Kidney epithelial cell (primary cell): ENCODE data around the gene ZEB2. TPM values are rescaled to one million over a fixed set of nuclear protein-coding genes. Genes with fewer than 3 reads are reported as not detected.

Source experiments
- DNase-seq: peaks from one replicate; pipeline ENCODE4 v3.0.0-alpha.2; 2010; ENCODE audit warnings: low read depth
- H3K27me3 ChIP-seq: 2 replicates; pipeline ENCODE4 v1.6.0; 2011; ENCODE audit warnings: low read length; ENCODE audit not compliant: control insufficient read depth, insufficient read depth
- H3K36me3 ChIP-seq: 2 replicates; pipeline ENCODE4 v1.5.1; 2011; ENCODE audit warnings: low read length; ENCODE audit not compliant: control insufficient read depth, insufficient read depth
- H3K4me3 ChIP-seq: 2 replicates; pipeline ENCODE4 v1.5.1; 2011; ENCODE audit warnings: low read depth, mild to moderate bottlenecking, control low read depth, low read length
- total RNA-seq: library from RNA; depleted of rRNA; stranded (reverse); fragments of >200 nt; gene quantifications from 2 replicates; pipeline ENCODE4 v1.2.3, GENCODE V29; 2015
- TF ChIP-seq, protein P1 (sequence below): IDR thresholded peaks from 2 replicates; pipeline ENCODE4 v1.5.1; 2011; ENCODE audit warnings: mild to moderate bottlenecking, moderate library complexity, low read length, control low read depth, inconsistent platforms; ENCODE audit not compliant: insufficient read depth, poor library complexity, severe bottlenecking

ZEB2 gene
- total RNA-seq, 1 donor from 2014 or later: 14.7 TPM

DNA sequence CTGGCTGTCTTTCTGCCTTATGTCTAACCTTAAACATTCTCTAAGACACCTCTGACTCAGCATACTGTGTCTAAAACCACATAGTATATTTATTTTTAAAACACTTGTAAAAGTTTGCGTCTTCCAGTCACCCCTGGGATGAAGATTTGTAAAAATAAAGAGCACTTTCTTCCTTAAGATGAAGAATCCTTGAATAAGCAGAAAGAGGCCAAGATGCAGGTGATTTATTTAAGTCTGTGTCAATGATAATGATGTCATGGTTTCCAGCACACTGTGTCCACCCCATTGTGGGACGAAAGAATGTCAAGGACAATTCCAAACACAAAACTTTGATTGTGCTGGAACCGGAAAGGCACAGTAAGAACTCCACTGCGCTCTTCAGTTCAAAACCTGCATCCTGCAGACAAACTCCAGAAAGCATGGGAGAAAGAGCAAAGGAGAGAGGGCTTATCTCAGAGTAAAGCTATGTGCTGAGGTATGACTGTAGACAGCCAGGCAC, 92.9 kb downstream of the ZEB2 start:
- TF ChIP-seq, protein P1, sequence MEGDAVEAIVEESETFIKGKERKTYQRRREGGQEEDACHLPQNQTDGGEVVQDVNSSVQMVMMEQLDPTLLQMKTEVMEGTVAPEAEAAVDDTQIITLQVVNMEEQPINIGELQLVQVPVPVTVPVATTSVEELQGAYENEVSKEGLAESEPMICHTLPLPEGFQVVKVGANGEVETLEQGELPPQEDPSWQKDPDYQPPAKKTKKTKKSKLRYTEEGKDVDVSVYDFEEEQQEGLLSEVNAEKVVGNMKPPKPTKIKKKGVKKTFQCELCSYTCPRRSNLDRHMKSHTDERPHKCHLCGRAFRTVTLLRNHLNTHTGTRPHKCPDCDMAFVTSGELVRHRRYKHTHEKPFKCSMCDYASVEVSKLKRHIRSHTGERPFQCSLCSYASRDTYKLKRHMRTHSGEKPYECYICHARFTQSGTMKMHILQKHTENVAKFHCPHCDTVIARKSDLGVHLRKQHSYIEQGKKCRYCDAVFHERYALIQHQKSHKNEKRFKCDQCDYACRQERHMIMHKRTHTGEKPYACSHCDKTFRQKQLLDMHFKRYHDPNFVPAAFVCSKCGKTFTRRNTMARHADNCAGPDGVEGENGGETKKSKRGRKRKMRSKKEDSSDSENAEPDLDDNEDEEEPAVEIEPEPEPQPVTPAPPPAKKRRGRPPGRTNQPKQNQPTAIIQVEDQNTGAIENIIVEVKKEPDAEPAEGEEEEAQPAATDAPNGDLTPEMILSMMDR: no peak
- H3K36me3 ChIP-seq: no peaks in the 10 kb centered on the region
- no peaks in the 10 kb centered on the region for H3K27me3 ChIP-seq
- peak; percentile 9 for DNase-seq
- no peak overlapping the region for H3K4me3 ChIP-seq

DNA sequence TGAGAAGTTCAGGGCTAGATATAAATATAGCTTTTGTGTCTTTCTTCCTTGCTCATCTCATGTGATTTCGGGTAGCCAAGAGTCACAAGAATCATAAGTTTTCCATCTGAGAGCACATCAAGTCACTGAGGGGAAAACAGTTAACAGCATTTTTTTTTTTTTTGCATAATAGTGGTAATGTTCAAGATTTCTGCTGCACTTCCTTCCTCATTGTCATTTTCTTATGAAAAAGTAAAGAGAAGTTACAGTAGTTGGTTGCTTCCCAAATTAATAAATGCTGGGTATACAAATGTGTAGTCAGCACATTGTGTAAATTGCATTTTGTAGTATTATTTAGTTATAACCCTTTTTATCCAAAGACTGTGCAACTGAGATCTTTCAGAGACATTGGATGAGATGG, 93.6 kb downstream of the ZEB2 start:
- no peaks in the 10 kb centered on the region for H3K36me3 ChIP-seq
- H3K27me3 ChIP-seq: no peaks in the 10 kb centered on the region
- no peak overlapping the region for H3K4me3 ChIP-seq
- no peak for DNase-seq
- TF ChIP-seq, protein P1: no peak

DNA sequence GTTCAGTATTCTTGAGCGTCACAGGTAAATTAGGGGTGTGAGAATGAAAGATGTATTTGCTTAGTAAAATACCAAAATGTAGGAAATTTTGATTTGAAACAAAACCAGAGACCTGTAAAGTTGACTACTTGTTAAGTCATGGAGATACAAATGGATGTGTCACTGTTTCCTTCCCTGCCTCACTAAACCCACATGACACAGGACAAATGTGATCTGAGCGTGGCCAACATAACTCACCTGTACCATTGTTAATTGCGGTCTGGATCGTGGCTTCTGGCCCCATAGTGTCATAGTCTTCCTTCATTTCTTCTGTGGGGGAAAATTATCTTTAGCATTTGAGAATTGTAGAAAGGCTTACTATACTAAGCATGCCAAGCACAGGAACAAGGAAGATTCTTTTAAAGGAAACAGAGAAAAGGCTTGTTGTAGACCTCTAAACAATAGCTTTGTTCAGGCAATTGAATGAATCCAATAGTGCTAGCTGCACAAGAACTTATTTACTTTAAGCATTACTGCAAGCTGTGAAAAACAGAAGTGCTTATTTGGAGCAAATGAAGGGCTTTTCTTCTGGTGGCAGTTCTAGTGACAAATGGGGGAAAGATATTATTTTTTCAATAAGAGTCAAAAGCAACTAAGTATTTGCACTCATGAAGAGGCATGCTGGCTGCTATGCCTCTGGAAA, 95.2 kb downstream of the ZEB2 start:
- TF ChIP-seq, protein P1: no peak
- Histone ChIP-seq H3K4me3 (no peak overlapping the region), H3K36me3 (no peaks in the 10 kb centered on the region), H3K27me3 (no peaks in the 10 kb centered on the region)
- no peak for DNase-seq

DNA sequence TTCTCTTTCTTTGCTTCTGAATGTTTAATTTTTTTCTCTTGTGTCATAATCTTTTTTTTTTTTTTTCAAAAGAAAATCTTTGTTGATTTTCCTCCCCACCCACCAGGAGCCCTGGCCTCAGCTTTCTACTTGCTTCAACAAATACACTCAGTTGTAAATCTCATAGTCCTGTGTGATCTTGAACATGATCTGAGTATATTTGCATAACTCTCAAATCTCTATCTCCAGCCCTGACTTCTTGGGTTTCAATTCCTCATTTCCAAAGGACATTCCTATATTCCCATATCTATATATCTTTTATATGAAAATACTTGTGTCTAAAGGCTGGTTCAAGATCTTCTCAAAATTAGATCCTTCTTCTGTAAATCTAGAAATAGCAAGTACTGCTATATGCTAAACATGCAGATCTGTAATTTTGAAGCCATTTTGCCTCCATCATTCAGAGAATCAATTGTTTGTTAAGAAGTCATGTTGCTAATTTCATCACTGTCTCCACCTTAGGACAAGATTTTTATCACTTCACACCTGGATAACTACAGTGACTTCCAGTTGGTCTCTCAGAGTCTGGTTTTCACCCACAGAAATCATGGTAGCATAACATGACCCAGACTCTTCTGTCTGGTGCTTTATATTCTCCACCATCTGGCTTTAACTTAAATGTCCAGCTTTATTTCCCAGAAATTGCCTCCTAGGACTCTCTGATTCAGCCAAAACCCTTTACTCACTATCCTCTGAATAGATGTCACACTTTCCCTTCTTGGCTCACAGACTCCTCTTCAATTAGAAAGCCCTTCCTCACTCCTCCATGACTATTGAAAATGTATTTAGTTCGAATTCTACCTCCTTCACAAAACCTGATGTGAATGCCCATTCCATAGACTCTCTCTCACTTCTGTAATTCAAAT, 98.1 kb downstream of the ZEB2 start:
- no peak overlapping the region for H3K4me3 ChIP-seq
- no peak for DNase-seq
- no peaks in the 10 kb centered on the region for H3K27me3 ChIP-seq
- H3K36me3 ChIP-seq: no peaks in the 10 kb centered on the region
- TF ChIP-seq, protein P1: no peak

DNA sequence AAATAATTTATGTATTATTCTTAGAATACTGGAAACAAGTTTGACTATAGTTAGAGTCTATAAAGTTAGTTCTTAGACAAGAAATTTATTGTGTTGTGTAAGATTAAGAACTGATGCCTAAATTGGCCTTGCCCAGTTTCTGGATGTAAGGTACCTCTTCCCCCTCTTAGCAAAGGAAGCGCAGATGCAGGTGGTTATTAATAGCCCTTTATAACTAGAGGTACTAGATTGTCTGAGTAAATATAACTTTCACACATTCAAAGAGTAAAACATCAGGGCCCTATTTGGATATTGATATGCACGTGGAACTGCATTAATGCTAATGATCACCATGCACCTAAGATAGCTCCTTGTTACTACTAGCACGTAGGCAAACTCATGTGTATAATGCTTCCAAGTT, 100.7 kb downstream of the ZEB2 start:
- TF ChIP-seq, protein P1: no peak

More for the DNA sequence above, 100.7 kb downstream of the ZEB2 start:
- no peaks in the 10 kb centered on the region for H3K27me3 ChIP-seq
- no peak overlapping the region for H3K4me3 ChIP-seq
- H3K36me3 ChIP-seq: no peaks in the 10 kb centered on the region
- DNase-seq: no peak
